Large intestine (tissue), 3 donors: ENCODE data around the gene PAPPA. TPM values are rescaled to one million over a fixed set of nuclear protein-coding genes. Genes with fewer than 3 reads are reported as not detected.

Experiments
- DNase-seq, 2 donors: peaks; one replicate each; pipeline versions ENCODE4 v3.0.0 to v3.0.0-alpha.2; 2013
- H3K27ac ChIP-seq: one replicate; pipeline ENCODE4 v1.5.1; 2013; ENCODE audit warnings: low read length
- H3K27me3 ChIP-seq: 2 replicates; pipeline ENCODE4 v1.6.1; 2013; ENCODE audit warnings: low read length; ENCODE audit not compliant: control insufficient read depth, insufficient read depth
- H3K36me3 ChIP-seq: 2 replicates; pipeline ENCODE4 v1.6.1; 2013; ENCODE audit warnings: low read length; ENCODE audit not compliant: control insufficient read depth, insufficient read depth
- H3K4me1 ChIP-seq: one replicate; pipeline ENCODE4 v1.6.1; 2013; ENCODE audit warnings: low read length; ENCODE audit not compliant: control insufficient read depth, insufficient read depth
- H3K4me3 ChIP-seq: one replicate; pipeline ENCODE4 v1.5.1; 2013; ENCODE audit warnings: low read length
- H3K9me3 ChIP-seq: one replicate; pipeline ENCODE4 v1.6.1; 2013; ENCODE audit warnings: mild to moderate bottlenecking, low read depth, low read length, moderate library complexity; ENCODE audit not compliant: control insufficient read depth
- WGBS: methylation state at CpG from one replicate; pipeline ENCODE4 v1.1.5; 2013; ENCODE audit warnings: low lambda C conversion rate; ENCODE audit not compliant: insufficient coverage; 5-methylcytosine and 5-hydroxymethylcytosine counted together
- polyA plus RNA-seq: library from polyadenylated mRNA; unstranded; fragments of 120-200 nt; gene quantifications from one replicate; pipeline ENCODE4 v1.2.1, GENCODE V29; 2013

The PAPPA gene
- polyA plus RNA-seq, 1 donor, result 2.2 TPM

DNA sequence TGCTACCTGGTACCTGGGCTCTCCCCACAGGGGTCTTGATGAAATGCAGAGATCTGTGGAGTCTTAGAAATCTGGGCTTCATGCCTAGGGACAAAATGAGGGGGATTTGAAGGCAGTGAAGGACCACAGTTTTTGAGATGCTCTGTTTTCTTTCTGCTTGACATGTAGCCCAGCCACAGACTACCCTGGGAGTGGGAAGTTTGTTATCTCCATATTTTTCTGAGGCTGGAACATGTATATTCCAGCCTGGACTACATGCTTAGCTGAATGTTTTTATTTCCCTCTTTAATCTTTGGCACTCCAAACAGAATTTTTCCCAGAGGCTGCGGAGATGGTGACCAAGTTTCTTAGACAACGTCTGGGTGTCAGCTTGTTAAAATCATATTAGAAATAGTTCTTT, 252.9 kb downstream of the PAPPA start:
- DNase-seq, result no peak
- no peaks in the 10 kb centered on the region for H3K27me3 ChIP-seq
- no peaks in the 10 kb centered on the region for H3K36me3 ChIP-seq
- 100% methylated on average over 1 of the region's 2 CpGs for WGBS
- H3K4me1 ChIP-seq, result no peaks in the 10 kb centered on the region
- no peak overlapping the region for H3K4me3 ChIP-seq
- H3K27ac ChIP-seq, result no peak overlapping the region
- H3K9me3 ChIP-seq, result no peaks in the 10 kb centered on the region

DNA sequence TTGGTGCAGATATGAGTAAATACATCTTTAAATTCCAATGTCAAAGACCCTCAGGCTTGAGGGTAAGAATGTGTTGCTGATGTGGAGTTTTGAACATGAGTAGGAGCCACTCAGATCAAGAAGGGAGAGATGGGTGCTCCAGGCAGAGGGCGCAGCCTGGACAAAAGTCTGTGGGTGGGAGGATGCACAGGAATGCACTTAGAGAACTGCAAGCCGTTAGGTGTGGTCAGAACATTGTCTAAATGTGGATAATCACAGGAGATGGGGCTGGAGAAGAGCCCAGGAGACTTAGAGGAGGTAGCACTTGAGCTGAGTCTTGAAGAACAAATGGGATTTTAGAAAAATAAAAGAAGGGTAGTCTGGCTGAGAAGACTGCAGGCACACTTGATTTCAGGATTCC, 255.5 kb downstream of the PAPPA start:
- Histone ChIP-seq H3K27me3 (no peaks in the 10 kb centered on the region), H3K4me1 (no peaks in the 10 kb centered on the region), H3K4me3 (no peak overlapping the region), H3K27ac (no peak overlapping the region), H3K9me3 (no peaks in the 10 kb centered on the region), H3K36me3 (no peaks in the 10 kb centered on the region)
- no peak for DNase-seq
- 100% methylated on average over 1 of the region's 2 CpGs for WGBS

DNA sequence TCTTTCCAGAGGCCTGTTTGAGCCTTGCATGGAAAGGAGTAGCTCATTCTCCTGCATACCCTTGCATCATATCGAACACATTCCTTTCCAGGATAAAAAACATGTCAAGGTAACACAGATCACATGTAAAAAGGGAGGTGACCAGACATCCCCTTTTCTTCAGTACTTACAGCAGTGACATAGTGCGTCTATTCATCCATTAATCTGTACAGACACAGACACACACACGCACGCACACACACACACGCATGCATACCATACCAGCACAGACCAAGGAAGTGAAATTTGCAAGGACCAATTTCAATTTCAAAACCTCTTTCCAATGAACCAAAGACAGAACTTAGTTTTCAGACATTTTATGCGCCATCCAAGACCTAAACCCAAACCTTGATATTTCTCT, 256.0 kb downstream of the PAPPA start:
- no peak for DNase-seq
- 82% methylated on average over 4 of the region's 6 CpGs for WGBS
- H3K27ac ChIP-seq, result no peak overlapping the region
- no peaks in the 10 kb centered on the region for H3K9me3 ChIP-seq
- no peaks in the 10 kb centered on the region for H3K27me3 ChIP-seq
- no peaks in the 10 kb centered on the region for H3K4me1 ChIP-seq
- H3K36me3 ChIP-seq, result no peaks in the 10 kb centered on the region
- H3K4me3 ChIP-seq, result no peak overlapping the region

DNA sequence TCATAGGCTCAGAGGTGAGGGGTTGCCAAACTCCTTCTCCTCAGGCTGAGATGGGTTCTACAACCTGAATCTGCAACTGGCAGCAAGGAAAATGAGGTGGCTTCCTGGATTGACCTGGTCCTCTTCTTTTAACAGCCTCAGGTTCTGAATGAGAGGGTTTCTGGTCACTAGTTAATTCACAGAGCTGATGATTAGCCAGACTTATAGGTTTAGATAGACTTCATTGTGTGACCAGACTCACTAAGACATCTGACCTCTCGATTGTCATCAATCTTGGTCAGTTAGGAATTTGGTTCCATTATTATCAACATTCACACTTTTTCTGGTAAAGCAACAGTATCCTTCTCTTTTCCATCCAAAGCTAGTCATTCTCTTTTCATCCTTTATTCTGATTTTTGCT, 257.9 kb downstream of the PAPPA start:
- no CpG with 5 or more reads among the region's 1 CpG for WGBS
- no peaks in the 10 kb centered on the region for H3K9me3 ChIP-seq
- H3K4me3 ChIP-seq, result no peak overlapping the region
- no peaks in the 10 kb centered on the region for H3K36me3 ChIP-seq
- DNase-seq, result no peak
- no peaks in the 10 kb centered on the region for H3K27me3 ChIP-seq
- H3K27ac ChIP-seq, result no peak overlapping the region
- H3K4me1 ChIP-seq, result no peaks in the 10 kb centered on the region

DNA sequence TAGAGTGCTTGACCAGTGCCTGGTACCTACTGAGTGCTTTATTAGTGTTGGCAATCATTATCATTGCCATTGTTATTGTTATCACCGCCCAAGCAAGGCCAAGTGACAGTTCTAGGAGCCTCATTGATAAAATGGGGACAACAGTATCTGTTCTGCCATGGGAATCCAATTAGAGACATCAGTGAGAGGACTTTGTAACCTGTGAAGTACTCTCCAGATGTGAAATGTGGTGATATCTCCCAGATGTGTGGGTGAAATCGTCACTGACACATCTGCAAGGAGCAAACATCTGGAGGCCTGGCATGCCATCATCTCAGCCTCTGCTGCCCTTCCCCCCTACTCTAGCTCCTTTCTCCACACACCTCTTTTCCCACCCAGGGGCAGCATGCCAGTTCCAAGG, 260.8 kb downstream of the PAPPA start:
- Histone ChIP-seq H3K4me1 (no peaks in the 10 kb centered on the region), H3K27me3 (no peaks in the 10 kb centered on the region), H3K27ac (no peak overlapping the region), H3K36me3 (no peaks in the 10 kb centered on the region), H3K4me3 (no peak overlapping the region), H3K9me3 (no peaks in the 10 kb centered on the region)
- no CpG with 5 or more reads among the region's 2 CpGs for WGBS
- DNase-seq, result no peak

DNA sequence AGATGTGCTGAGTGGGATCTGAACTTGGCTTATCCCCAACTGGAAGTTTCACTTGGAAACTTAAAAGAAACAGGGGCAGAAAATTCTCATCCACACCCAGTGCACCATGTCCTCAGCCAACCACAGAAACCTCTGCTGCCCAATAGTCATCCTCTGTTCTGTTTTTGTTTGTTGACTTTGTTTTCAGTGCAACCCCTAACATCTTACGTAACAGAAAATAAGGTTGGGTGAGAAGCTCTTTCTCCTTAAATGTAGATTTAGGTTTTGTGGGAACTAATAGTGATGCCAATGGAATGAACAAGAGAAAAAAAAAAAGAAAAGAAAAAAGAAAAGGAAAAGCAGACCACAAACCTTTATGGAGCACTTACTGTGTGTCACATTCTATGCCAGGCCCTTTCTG, 262.8 kb downstream of the PAPPA start:
- DNase-seq, result no peak
- Histone ChIP-seq H3K27ac (no peak overlapping the region), H3K4me3 (no peak overlapping the region), H3K36me3 (peaks cover under 1% of the 10 kb centered on the region), H3K4me1 (no peaks in the 10 kb centered on the region), H3K27me3 (no peaks in the 10 kb centered on the region), H3K9me3 (peaks cover 2% of the 10 kb centered on the region)
- no CpG with 5 or more reads among the region's 1 CpG for WGBS

DNA sequence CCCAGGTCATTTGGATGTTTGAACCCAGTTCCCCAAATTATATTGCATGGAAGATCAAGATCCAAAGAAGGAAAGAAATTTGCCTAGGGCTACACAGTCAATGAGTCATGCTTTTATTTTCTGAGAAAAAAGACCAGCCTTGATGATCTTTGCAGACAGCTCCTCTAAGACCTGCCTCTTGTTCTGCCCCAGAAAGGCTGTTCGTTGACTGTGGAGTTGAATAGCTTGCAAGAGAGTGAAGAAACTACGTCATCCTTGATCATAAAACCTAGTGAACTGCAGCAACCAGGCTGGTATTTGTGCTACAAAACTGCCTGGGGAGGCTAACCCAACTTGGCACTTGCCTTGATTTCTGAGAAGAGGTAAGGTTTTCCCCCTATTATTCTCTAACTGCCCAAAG, 263.9 kb downstream of the PAPPA start:
- no peak overlapping the region for H3K27ac ChIP-seq
- WGBS, result no CpG with 5 or more reads among the region's 2 CpGs
- DNase-seq, result no peak

DNA sequence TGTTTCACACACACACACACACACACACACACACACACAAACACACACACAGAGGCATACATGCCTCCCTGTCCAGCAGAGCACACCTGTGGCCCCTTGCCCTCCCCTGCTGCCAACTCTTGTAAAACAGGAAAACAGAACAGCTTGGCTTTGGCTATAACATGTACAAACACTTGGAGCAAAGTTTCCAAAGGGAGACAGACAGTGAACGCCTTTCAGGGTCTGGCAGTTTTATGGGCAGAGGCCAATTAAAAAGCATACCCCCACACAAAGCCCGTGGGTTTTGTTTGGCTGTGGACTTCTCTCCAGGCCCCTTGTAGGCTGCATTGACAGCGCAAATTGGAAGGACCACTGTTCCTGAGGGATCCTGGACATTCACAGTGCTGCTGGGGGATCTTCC, 265.6 kb downstream of the PAPPA start:
- Histone ChIP-seq H3K27ac (no peak overlapping the region), H3K4me1 (no peaks in the 10 kb centered on the region), H3K36me3 (peaks cover 2% of the 10 kb centered on the region), H3K4me3 (no peak overlapping the region), H3K27me3 (no peaks in the 10 kb centered on the region), H3K9me3 (peaks cover 2% of the 10 kb centered on the region)
- DNase-seq, result no peak
- no CpG with 5 or more reads among the region's 3 CpGs for WGBS

More for the DNA sequence above, 263.9 kb downstream of the PAPPA start:
- H3K4me1 ChIP-seq, result no peaks in the 10 kb centered on the region
- no peaks in the 10 kb centered on the region for H3K27me3 ChIP-seq
- H3K4me3 ChIP-seq, result no peak overlapping the region
- peaks cover 2% of the 10 kb centered on the region for H3K9me3 ChIP-seq
- H3K36me3 ChIP-seq, result peaks cover 2% of the 10 kb centered on the region

DNA sequence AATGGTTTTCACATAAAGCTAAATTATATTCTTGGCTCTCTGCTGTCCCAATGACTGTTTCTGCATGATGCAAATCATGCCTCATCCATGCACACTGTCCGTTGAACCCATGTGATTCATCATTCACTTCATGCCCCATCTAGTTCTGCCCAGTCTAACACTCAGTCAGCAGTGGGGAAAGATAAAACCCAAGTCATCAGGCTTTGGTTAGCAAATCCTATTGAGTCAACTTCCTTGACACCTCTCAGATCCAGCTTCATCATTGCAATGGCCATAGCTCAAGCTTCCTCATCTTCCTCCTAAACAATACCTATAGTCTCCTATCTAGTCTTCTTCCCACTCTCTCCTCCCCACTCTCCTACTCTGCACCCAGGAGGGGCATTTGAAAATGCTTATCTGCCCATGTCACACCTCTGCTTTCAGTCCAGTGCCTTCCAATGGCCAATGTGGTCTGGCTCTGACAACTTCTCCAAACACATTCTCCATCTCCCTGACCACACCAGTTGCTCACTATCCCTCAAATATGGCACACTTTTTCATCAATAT, 267.5 kb downstream of the PAPPA start:
- Histone ChIP-seq H3K9me3 (peaks cover 2% of the 10 kb centered on the region), H3K4me1 (no peaks in the 10 kb centered on the region), H3K27ac (no peak overlapping the region), H3K4me3 (no peak overlapping the region), H3K36me3 (peaks cover 4% of the 10 kb centered on the region), H3K27me3 (no peaks in the 10 kb centered on the region)
- WGBS, result no CpG with 5 or more reads among the region's 1 CpG
- DNase-seq, result no peak

DNA sequence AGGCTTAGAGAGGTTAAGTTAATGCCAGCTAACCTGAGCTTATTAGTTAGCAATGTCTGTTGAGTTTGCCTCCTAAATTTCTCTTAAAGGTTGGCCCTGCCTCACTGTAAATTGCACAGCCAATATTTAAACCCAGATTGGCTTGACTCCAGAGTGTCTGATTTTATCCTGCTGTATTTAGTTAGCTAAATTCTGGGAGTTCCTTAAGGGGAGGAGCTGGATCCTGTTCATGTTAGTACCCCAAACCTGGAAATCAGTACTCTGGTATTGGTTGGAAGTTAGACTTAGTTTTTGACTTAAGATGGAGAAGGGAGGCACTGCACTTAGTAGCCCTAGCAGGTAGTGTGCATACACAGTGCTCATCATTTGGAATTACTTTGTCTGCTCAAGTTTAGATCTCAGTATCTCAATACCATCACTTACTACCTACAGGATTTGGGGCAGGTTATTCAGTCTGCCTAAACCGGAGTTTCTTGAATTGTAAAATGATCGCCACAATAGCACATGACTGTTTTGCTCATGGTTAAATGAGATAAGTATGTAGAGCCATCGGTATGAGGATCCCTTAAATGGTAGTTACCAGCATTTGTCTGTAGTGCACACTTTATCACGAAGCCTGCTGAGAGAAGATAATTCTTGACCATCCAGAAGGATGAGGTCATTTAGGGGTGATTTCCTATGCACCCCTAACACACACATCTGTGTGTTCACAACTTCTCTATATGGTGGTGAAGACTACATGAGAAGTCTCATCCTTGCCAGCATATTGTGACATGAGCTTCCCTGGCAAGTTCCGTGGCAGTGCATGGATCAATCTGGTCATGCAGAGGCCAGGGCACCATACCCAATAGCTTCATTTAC, 268.8 kb downstream of the PAPPA start:
- no peak overlapping the region for H3K4me3 ChIP-seq
- no peaks in the 10 kb centered on the region for H3K27me3 ChIP-seq
- WGBS, result no CpG with 5 or more reads among the region's 5 CpGs
- peaks cover 2% of the 10 kb centered on the region for H3K9me3 ChIP-seq
- no peak overlapping the region for H3K27ac ChIP-seq
- H3K36me3 ChIP-seq, result peaks cover 4% of the 10 kb centered on the region
- no peaks in the 10 kb centered on the region for H3K4me1 ChIP-seq
- no peak for DNase-seq

DNA sequence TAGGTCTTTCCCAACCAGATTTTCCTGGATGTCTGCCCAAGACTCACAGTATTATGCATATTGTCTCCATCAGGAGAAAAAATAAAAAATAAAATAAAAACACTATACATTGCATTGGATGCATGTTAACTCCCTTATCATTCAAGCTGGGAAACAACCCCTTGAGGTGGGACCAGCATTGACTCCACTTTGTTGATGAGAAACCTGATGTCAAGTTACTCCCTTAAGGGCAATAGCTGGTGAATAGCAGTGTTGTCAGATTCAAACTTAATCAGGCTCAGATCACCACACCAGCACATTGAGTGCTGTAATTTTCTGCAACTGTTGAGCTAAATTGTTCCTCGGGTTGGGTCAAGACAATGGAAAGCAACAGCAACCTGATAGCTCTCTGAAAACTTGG, 269.6 kb downstream of the PAPPA start:
- Histone ChIP-seq H3K4me3 (no peak overlapping the region), H3K36me3 (peaks cover 4% of the 10 kb centered on the region), H3K27me3 (no peaks in the 10 kb centered on the region), H3K27ac (no peak overlapping the region), H3K9me3 (peaks cover 2% of the 10 kb centered on the region), H3K4me1 (no peaks in the 10 kb centered on the region)
- no CpG with 5 or more reads among the region's 1 CpG for WGBS
- no peak for DNase-seq
